GM18870 (cell line): ENCODE results near the gene ZC3H14.

Experiments used
- ATAC-seq: cut with Tn5 transposase; IDR thresholded peaks from one replicate; pipeline ENCODE4 v1.9.1; 2021; ENCODE audit warnings: moderate library complexity; ENCODE audit not compliant: unreplicated experiment

ZC3H14 gene

DNA sequence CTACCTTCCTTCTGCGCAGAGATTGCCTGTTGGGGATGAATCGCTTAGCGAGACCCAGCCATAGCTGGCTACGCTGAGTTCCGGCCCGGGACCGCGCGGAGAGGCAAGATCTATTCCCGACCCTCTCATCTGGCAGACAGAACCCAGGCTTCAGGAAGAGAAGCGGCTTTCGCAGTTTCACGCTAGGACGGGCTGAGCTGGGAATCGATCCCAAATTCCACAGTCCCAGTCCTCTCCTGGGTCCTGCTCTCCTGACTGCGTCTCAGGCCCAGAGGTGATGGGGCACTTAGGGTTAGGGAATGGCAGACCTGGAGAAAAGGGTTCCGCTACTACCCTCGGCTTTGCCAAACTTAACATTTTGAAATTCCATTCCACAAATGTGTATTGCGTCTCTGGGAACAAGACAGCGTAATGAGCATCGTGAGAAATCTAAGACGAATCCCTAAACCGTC, 10.8 kb upstream of the ZC3H14 start:
- ATAC-seq = no peak

DNA sequence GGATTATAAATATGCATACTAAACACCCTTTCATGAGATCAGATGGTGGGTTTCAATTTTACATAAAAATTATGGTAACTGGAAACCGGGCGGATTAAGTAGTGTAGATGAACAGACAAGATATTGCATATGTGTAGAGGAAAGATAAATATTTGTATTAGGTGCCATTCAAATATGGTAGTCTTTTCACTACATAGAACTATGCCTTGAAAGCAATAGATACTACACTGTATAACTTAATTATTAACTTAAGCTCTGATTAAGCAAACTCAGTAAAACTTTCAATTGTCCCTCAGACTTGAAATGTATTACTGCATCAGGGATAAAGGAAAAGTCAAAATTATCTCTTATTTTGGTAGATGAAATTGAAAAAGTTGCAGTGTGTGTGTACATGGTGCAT, 10.0 kb upstream of the ZC3H14 start:
- ATAC-seq = no peak

- no peak for ATAC-seq
These were observed 8.9 kb upstream of the ZC3H14 start for GRCh38 chr14:88553886-88554456.

GRCh38 chr14:88554457-88555286, 8.2 kb upstream of the ZC3H14 start, which contains the start of gene PTPN21:
PTPN21 (minus strand) TSS chr14:88555007; CDS start chr14:88550417, 4,590 bp downstream.
- ATAC-seq = no peak

GRCh38 chr14:88556581-88556980, 6.3 kb upstream of the ZC3H14 start:
- no peak for ATAC-seq

- no peak for ATAC-seq
These were observed 3.0 kb upstream of the ZC3H14 start for GRCh38 chr14:88559852-88560251.

- ATAC-seq = no peak
These were observed 356 bp upstream of the ZC3H14 start for GRCh38 chr14:88562532-88562830.

DNA sequence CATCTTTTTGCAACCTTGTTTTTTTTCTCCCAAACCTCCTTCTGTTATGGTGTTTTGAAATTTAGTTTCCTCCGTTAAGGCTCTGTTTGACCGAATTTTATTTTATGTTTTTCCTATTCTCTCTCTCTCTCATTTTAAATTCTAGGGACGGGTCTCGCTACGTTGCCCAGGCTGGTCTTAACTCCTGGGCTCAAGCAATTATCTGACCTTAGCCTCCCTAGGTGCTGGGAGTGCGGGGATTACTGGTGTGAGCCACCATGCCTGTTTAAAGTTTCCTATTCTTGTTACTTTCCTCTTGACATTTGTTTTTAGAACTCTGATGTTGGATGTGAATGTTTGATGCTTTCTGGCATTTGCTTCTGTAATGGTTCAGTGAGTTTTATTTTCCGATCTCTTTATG, 1.0 kb downstream of the ZC3H14 start:
- ATAC-seq = no peak

DNA sequence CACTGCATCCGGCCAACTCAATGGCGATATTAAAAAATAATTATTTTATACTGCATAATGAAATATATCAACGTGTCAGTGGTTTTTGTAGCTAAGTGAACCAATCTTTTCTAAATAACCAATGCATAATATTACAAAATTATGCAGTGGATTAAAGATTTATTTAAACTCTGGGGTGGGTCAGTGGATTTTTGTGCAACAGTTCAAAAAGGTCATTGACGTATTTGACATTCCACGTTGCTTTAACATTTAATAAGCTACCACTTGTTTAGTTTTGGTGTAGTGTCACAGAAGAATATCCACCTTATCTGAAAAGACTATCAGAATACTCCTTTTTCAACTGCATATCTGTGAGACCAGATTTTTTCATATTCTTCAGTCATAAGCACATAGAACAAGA, 2.6 kb downstream of the ZC3H14 start:
- no peak for ATAC-seq

GRCh38 chr14:88568196-88568595, 5.4 kb downstream of the ZC3H14 start:
- no peak for ATAC-seq

DNA sequence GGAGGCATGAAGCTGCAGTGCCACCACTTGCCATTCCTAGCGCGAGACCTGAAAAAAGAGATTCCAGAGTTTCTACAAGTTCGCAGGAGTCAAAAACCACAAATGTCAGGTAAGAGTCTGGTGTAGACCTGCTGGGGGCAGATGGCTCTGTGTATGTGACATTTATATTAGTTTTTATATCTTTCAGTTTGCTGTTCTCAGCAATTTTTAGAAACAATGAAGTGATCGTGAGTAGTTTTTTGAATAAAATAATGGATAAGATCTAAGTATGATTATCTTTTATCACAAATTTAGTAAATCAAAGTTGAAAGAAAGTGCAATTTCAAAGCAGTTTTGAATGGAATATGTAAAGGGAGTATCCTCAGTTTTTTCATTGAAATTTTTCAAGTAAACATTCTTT, 9.3 kb downstream of the ZC3H14 start:
- ATAC-seq = no peak

DNA sequence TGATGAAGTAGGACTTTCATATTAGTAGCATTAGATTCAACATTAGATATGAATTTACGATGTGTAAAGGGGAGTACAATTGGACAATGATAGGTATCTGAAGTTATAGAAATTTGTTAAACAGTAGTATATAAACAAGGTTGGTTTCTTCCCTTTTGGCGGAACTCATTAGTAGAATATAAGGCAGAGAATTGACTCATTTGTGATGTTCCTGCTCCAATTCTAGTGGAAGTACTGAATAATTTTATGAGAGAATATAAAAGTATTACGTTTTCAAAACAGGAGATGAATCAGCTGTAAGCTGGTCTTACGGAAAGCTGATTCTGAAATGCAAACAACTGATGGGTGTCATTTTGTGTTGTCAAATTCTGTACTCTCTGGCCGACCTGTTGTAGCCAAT, 13.4 kb downstream of the ZC3H14 start:
- no peak for ATAC-seq

DNA sequence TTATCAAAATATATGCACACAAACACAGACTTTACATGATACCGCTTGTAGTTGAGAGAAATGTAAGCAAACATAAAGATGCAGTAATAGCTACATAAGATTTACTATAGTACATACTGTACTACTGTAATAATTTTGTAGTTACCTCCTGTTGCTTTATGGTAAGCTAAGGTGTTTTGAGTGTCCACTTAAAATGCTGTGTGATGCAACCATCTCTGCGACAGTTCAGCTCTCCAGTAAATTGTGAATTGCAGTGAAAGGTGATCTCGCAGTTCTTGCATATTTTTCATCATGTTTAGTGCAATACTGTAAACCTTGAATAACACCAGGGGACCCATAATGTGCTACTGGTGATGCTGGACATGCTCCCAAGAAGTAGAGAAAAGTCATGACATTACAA, 21.6 kb downstream of the ZC3H14 start:
- ATAC-seq = no peak

- no peak for ATAC-seq
These were observed 25.2 kb downstream of the ZC3H14 start for GRCh38 chr14:88588081-88588480.

GRCh38 chr14:88590173-88590572, 27.3 kb downstream of the ZC3H14 start:
- ATAC-seq = no peak

DNA sequence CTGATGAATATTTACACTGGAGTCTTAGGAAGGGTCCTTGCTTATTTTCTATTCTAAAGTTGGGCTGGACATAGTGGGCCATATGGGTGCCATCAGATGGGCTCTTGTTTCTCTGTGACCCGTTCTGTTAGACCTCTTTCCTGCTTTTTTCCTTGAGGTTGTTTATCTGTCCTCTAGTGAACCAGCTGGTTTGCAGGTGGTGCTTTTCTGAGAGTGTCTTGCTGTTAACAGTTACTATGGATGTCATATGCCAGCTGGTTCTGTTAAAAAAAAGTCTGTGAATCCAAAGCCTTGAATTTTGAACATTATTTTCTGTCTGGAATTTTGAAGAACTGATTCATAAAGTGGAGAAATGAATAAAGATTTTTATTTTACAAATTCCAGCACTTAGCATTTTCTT, 29.2 kb downstream of the ZC3H14 start:
- ATAC-seq = no peak

DNA sequence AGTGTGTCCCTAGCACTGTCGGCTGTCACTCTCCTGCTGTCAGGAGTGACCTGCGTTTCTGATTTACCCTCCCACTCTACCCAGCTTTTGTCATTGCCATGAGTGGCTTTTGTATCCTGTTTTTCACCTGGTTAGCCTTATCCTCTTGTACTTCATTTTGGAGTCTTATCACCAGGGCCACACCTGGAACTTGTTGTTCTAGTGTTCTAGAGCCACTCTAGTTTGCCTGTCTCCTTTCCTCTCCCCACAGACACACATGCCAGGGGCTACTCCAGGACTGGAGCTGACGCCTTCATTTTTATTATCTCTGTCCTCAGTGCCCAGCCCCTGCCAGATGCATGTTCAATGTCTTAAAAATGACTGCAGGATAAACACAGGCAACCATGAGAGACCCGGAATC, 34.2 kb downstream of the ZC3H14 start:
- ATAC-seq = no peak

DNA sequence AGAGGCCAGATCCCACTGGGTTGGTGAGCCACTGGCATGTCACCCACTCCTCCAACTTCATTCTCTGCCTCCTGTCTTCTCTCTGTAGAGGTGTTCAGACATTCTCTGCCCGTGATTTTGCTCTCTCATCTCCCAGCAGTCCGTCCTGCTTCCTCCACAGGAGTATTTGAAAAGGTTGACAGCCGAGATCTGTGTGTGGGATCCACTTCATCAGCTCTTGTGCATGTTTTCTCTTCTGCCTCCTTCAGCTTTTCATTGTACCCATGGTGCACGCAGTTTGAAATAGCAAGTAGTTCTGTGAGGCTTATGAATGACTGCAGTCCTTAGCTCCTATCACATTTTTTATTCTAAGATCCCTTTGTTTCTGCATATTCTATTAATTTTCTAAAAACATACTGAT, 34.8 kb downstream of the ZC3H14 start:
- no peak for ATAC-seq

- no peak for ATAC-seq
These were observed 35.3 kb downstream of the ZC3H14 start for GRCh38 chr14:88598097-88598675.

- no peak for ATAC-seq
These were observed 36.5 kb downstream of the ZC3H14 start for GRCh38 chr14:88599326-88599725.

GRCh38 chr14:88599761-88600439, 37.1 kb downstream of the ZC3H14 start:
- ATAC-seq = peak; percentile 94

DNA sequence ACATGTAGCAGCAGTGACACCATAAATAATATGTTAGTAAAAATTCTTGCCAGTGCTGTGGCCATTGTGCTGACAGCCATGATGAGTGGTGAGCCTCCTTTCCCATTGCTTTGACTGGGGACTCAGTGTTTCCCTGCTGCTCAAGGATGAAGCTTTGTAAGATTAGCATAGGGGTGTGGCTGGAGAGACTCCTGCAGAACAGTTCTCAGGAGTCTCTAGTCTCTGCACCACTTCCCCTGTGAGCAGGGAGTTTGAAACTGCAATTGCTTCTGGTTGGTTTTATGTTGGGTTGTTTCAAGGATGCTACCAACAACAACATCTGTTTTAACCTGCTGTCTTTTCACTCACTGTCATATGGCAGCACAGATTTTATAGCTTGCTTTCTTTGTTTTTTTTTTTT, 41.4 kb downstream of the ZC3H14 start:
- no peak for ATAC-seq
